ENCODE results near the gene MAPK8IP1.

Gene MAPK8IP1

GRCh38 chr11:45922425-45923082 is 37.1 kb downstream of the MAPK8IP1 start, which contains the start of gene LARGE2:
LARGE2 (plus strand) TSS chr11:45922656; CDS start chr11:45922883, 227 bp downstream.
- Histone ChIP-seq H3K4me3 (ENCODE audit: low read depth, low read length) (peak within 1 kb of the TSS; percentile 34), H3K27ac (ENCODE audit: extremely low read depth, low read depth, low read length) (no peak within 1 kb of the TSS; the same call in 1 of the 2 replicates), H3K36me3 (ENCODE audit: control insufficient read depth in 2 of 2, insufficient read depth in 1 of 2, low read length in 2 of 2) (peaks cover 0 to 2% of the 10 kb centered on the region in 2 experiments; a peak in 1 of 3 replicates), H3K9me3 (ENCODE audit: control insufficient read depth, insufficient read depth, low read depth, low read length) (no peaks in the 10 kb centered on the region), H3K4me1 (ENCODE audit: control insufficient read depth, insufficient read depth, low read length) (no peaks in the 10 kb centered on the region)
- CTCF ChIA-PET = no interaction called here
- POLR2A ChIA-PET = no interaction called here
- TF ChIP-seq GLIS2 (tag by site-specific recombination; IDR thresholded peaks at IDR 0.05) = peak; percentile 89
- TF ChIP-seq ZNF391 (tag by site-specific recombination; IDR thresholded peaks at IDR 0.05; ENCODE audit: borderline replicate concordance, low read depth) = no peak
- no peak for TF ChIP-seq ZNF214 (tag by site-specific recombination; IDR thresholded peaks at IDR 0.05; ENCODE audit: borderline replicate concordance)
- peak; percentile 41; the same call in 1 of the 2 replicates for TF ChIP-seq ZBTB6 (tag by site-specific recombination; IDR thresholded peaks at IDR 0.05)
- TF ChIP-seq ZBTB20 (tag by site-specific recombination; IDR thresholded peaks at IDR 0.05) = peak; percentile 7; the same call in 1 of the 2 replicates
- peak; percentile 32; the same call in 1 of the 2 replicates for TF ChIP-seq KLF17 (tag by site-specific recombination; IDR thresholded peaks at IDR 0.05)
- TF ChIP-seq SALL2 (tag by site-specific recombination; IDR thresholded peaks at IDR 0.05; ENCODE audit: borderline replicate concordance) = no peak
- no peak for TF ChIP-seq TSHZ1 (tag by site-specific recombination; IDR thresholded peaks at IDR 0.05; ENCODE audit: borderline replicate concordance)
- peak; percentile 90 for TF ChIP-seq PATZ1 (tag by site-specific recombination; IDR thresholded peaks at IDR 0.05)
- no peak for TF ChIP-seq ZNF133 (tag by site-specific recombination; IDR thresholded peaks at IDR 0.05)
- no peak for TF ChIP-seq FEZF1 (tag by site-specific recombination; IDR thresholded peaks at IDR 0.05)
- no peak for TF ChIP-seq ZNF529 (tag by site-specific recombination; IDR thresholded peaks at IDR 0.05; ENCODE audit: insufficient replicate concordance)
- no peak for TF ChIP-seq ZNF169 (tag by site-specific recombination; IDR thresholded peaks at IDR 0.05)
- 0 out of 2 replicates have a peak, but pooled peaks have one; percentile 3 for TF ChIP-seq ZBTB44 (tag by site-specific recombination; IDR thresholded peaks at IDR 0.05)
- peak; percentile 55 for TF ChIP-seq ZBTB8A (tag by site-specific recombination; IDR thresholded peaks at IDR 0.05)
- 0 out of 2 replicates have a peak, but pooled peaks have one; percentile 22 for TF ChIP-seq YY1 (tag by site-specific recombination; IDR thresholded peaks at IDR 0.05)
- TF ChIP-seq ZNF571 (tag by site-specific recombination; IDR thresholded peaks at IDR 0.05) = no peak
- 0 out of 2 replicates have a peak, but pooled peaks have one; percentile 16 for TF ChIP-seq INSM2 (tag by site-specific recombination; IDR thresholded peaks at IDR 0.05)
- TF ChIP-seq SP3 (tag by site-specific recombination; IDR thresholded peaks at IDR 0.05) = peak; percentile 90
- no peak for TF ChIP-seq ZNF48 (tag by site-specific recombination; IDR thresholded peaks at IDR 0.05)
- peak; percentile 59 for TF ChIP-seq KLF1 (tag by site-specific recombination; IDR thresholded peaks at IDR 0.05)
- TF ChIP-seq ZBTB11 (tag by site-specific recombination; conservative IDR thresholded peaks at IDR 0.05; ENCODE audit: low read depth) = no peak

Data from HEK293 (cell line).